ENCODE data around the gene FRYL. TPM values are rescaled to one million over a fixed set of nuclear protein-coding genes. Genes with fewer than 3 reads are reported as not detected.
"Not testable (repeated sequence)": the region's sequence is repeated elsewhere in the genome, so short reads cannot be mapped to it uniquely, and the experiment has no call there.

Gene FRYL
- total RNA-seq, 1 experiment from 2014 or later, result 43.5 TPM

- in situ Hi-C loops (cut with HindIII; ENCODE audit: low pct_unique_long_range_greater_than_20kb, low sequenced_read_pairs), result no loop called here
- DNase-seq (ENCODE audit: low read depth, low spot score), result no peak
Measured at GRCh38 chr4:48687313-48688051, 92.6 kb downstream of the FRYL start.

GRCh38 chr4:48686369-48686768 lies 93.7 kb downstream of the FRYL start:
- in situ Hi-C loops (cut with HindIII; ENCODE audit: low pct_unique_long_range_greater_than_20kb, low sequenced_read_pairs), result no loop called here
- no peak for DNase-seq (ENCODE audit: low read depth, low spot score)

DNA sequence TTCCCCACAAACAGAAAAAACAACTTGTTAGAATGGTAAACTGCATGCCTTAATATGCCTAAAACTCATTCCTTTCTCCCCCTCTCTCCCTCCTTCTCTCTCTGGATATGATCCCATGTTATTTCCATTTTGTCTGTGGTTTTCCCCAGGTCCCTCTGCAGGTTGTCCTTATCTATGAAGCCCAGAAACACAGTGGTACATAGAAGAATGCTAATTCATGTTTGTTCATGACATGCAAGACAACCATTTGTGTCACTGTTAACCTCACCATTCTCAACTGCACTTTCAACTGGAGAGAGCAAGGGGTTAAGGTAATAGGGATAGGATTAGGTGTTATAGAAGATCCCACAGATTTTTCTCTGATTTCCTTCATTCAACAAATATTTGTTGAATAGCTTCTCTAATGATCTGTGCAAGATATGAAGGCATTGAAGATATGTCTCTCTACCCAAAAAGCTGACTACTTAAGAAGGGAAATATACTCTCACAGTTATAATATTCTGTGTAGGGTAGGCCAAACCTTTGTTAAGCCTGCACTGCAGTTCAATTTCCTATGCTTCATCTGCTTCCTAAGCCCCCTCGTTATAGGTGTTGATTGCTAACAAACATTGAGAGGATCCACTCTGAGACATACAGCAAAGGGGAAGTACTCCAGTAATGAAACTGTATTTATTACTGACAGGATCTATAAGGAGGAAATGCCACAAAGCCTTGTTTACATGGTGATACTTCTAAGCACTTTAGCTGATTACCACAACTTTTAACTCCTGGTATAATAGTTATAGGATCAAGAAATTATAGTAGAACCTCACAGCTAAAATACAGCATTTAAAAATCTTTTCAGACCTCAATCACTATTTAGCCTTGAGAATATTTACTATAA lies 96.1 kb downstream of the FRYL start:
- in situ Hi-C loops (cut with HindIII; ENCODE audit: low pct_unique_long_range_greater_than_20kb, low sequenced_read_pairs), result no loop called here

DNA sequence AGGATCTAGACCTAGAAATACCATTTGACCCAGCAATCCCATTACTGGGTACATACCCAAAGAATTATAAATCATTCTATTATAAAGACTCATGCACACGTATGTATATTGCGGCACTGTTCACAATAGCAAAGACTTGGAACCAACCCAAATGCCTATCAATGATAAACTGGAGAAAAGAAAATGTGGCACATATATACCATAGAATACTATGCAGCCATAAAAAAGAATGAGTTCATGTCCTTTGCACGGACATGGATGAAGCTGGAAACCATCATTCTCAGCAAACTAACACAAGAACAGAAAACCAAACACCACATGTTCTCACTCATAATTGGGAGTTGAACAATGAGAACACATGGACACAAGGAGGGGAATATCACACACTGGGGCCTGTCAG lies 97.2 kb downstream of the FRYL start:
- in situ Hi-C loops (cut with HindIII; ENCODE audit: low pct_unique_long_range_greater_than_20kb, low sequenced_read_pairs), result not testable (repeated sequence)

More for the DNA sequence above, 96.1 kb downstream of the FRYL start:
- no peak for DNase-seq (ENCODE audit: low read depth, low spot score)

DNA sequence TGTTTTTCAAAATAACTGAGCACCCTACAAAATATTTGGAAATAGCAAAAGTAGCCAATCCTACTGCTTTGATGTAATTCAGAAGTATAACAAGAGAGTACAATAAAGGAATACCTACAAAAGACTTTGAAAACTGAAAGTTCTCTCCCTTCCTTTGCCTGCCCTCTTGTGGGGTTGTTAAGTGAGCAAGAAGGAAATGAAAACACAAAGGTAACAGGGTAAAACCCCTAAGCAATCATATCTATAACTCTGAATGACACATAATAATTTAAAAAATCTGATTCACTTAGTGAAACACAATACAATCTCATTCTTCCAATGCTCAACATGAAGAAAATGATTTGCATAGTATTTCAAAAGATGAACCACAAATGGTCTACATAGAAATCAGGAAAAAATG lies 98.2 kb downstream of the FRYL start:
- in situ Hi-C loops (cut with HindIII; ENCODE audit: low pct_unique_long_range_greater_than_20kb, low sequenced_read_pairs), result no loop called here

More for the DNA sequence above, 97.2 kb downstream of the FRYL start:
- not testable (repeated sequence) for DNase-seq (ENCODE audit: low read depth, low spot score)

GRCh38 chr4:48680848-48681568 lies 99.1 kb downstream of the FRYL start:
- in situ Hi-C loops (cut with HindIII; ENCODE audit: low pct_unique_long_range_greater_than_20kb, low sequenced_read_pairs), result no loop called here
- no peak for DNase-seq (ENCODE audit: low read depth, low spot score)

More for the DNA sequence above, 98.2 kb downstream of the FRYL start:
- peak; percentile 40 for DNase-seq (ENCODE audit: low read depth, low spot score)

- DNase-seq (ENCODE audit: low read depth, low spot score), result no peak
- in situ Hi-C loops (cut with HindIII; ENCODE audit: low pct_unique_long_range_greater_than_20kb, low sequenced_read_pairs), result no loop called here
Measured at GRCh38 chr4:48673537-48673936, 106.5 kb downstream of the FRYL start.

DNA sequence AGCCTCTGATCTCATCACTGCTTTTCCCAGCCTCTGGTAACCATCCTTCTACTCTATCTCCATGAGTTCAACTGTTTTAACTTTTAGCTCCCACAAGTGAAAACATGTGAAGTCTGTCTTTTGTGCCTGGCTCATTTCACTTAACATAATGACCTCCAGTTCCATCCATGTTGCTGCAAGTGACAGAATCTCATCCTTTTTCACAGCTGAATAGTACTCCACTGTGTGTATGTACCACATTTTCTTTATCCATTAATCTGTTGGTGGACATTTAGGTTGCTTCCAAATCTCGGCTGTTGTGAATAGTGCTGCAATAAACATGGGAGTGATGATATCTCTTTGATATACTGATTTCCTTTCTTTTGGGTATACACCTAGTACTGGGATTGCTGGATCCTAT lies 109.5 kb downstream of the FRYL start:
- no peak for DNase-seq (ENCODE audit: low read depth, low spot score)
- in situ Hi-C loops (cut with HindIII; ENCODE audit: low pct_unique_long_range_greater_than_20kb, low sequenced_read_pairs), result no loop called here

DNA sequence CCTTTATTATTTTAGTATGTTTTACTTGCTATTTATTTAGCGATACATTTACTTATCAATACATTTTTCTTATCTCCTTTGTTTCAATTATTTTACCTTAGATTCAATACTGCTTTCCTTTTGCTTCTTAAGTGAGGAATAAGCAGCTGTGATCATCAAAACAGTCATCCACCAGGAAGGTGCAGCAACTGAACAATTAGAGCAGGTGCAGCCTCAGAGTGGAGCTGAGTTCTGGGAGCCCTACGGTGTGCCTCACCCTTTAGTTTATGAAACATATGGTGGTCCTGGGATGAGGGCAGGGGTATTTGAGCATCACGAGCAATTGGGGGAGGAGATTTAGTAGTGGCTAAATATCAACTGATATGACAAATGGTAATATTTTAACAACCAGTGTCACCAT lies 111.0 kb downstream of the FRYL start:
- DNase-seq (ENCODE audit: low read depth, low spot score), result no peak
- in situ Hi-C loops (cut with HindIII; ENCODE audit: low pct_unique_long_range_greater_than_20kb, low sequenced_read_pairs), result no loop called here

- no peak for DNase-seq (ENCODE audit: low read depth, low spot score)
- in situ Hi-C loops (cut with HindIII; ENCODE audit: low pct_unique_long_range_greater_than_20kb, low sequenced_read_pairs), result no loop called here
Measured at GRCh38 chr4:48668254-48669017, 111.6 kb downstream of the FRYL start.

DNA sequence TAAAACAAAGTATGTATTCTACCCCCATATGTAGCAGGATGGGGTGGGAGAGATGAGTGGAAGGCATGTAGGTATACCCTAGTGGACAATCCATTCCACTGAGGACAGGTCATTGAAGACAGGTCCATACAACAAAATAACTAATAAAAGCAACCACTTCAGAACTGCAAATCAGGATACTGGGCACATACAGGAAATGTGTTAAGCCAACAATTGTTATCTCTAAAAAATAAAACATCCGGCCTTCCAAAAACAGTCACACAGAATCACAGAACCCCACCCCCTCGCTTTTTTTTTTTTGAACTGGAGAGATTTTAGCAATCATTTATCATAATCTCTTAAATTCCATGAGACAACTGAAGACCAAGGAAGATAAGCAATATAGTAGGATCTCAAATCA lies 112.9 kb downstream of the FRYL start:
- in situ Hi-C loops (cut with HindIII; ENCODE audit: low pct_unique_long_range_greater_than_20kb, low sequenced_read_pairs), result no loop called here
- no peak for DNase-seq (ENCODE audit: low read depth, low spot score)

DNA sequence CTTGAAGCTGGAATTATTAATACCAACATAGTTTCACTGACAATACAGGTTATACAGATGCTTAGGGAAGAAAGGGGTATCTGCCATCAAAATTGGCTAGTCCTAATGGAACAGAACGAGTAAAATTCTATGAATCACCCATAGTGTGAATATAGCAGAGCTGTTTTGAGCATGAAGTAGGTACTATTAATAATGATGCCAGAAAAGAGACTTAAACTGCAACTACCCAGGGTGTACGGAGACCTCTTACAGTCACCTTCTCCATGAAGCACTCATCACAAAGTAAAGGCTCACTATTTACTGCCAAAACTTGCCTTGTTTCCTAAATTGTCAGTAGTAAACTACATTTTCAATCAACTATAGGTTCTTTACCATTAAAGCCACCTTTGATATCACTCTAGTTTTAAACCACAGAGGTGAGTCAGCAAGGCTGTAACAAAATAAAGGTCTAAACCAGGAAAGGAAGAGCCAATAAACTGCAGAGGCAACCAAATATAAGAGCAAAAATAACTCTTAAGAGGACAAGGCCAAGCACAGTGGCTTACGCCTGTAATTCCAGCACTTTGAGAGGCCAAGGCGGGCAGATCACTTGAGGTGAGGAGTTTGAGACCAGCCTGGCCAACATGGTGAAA lies 114.4 kb downstream of the FRYL start:
- in situ Hi-C loops (cut with HindIII; ENCODE audit: low pct_unique_long_range_greater_than_20kb, low sequenced_read_pairs), result no loop called here
- no peak for DNase-seq (ENCODE audit: low read depth, low spot score)

- in situ Hi-C loops (cut with HindIII; ENCODE audit: low pct_unique_long_range_greater_than_20kb, low sequenced_read_pairs), result no loop called here
- no peak for DNase-seq (ENCODE audit: low read depth, low spot score)
Measured at GRCh38 chr4:48664938-48665337, 115.1 kb downstream of the FRYL start.

DNA sequence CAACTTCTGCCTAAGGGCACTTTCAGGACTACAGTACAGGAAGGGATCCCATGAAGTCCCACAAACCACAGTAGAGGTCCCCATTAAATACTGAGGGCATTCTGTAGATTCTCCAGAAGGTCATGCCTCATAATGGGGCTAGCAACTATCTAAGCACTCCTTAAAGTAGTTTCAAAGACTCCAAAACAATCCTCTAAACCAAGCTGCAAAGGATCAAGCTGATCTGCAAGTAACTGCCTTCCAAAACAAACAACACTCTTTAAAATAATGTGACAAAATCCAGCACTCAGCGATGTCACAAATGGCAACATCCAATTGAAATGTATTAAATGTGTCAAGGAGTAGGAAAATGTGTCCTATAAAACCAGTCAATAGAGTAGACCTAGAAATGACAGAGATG lies 118.7 kb downstream of the FRYL start:
- DNase-seq (ENCODE audit: low read depth, low spot score), result no peak
- in situ Hi-C loops (cut with HindIII; ENCODE audit: low pct_unique_long_range_greater_than_20kb, low sequenced_read_pairs), result no loop called here

DNA sequence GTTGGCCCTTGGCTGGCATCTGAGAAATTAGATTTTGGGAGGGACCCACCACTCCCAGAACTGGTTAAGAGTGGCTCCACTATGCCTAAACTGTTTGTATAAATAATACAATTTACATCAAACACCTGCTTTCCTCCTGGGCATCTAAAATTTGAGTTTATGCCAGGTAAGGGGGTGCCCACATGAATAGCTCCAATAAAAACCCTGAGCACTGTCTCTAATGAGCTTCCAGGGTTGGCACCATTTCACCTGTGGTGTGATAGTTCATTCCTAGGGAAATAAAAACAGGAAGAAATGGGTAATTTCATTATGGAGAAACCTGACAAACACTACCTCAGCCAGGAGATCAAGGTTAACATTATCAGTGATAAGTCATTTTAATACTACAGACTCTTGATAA lies 119.7 kb downstream of the FRYL start:
- in situ Hi-C loops (cut with HindIII; ENCODE audit: low pct_unique_long_range_greater_than_20kb, low sequenced_read_pairs), result no loop called here
- no peak for DNase-seq (ENCODE audit: low read depth, low spot score)

- in situ Hi-C loops (cut with HindIII; ENCODE audit: low pct_unique_long_range_greater_than_20kb, low sequenced_read_pairs), result no loop called here
- DNase-seq (ENCODE audit: low read depth, low spot score), result no peak
Measured at GRCh38 chr4:48654015-48654664, 125.9 kb downstream of the FRYL start.
